ENCODE measurements around the gene AHNAK2.

Gene AHNAK2

GRCh38 chr14:104991896-104992230, 13.7 kb upstream of the AHNAK2 start:
- DNase-seq (ENCODE audit: low read depth): no peak
- no peak overlapping the region for H3K4me3 ChIP-seq (ENCODE audit: low read depth, low read length)

GRCh38 chr14:104989951-104990303, 11.8 kb upstream of the AHNAK2 start:
- DNase-seq (ENCODE audit: low read depth): no peak
- H3K4me3 ChIP-seq (ENCODE audit: low read depth, low read length): no peak overlapping the region

- H3K4me3 ChIP-seq (ENCODE audit: low read depth, low read length): no peak overlapping the region
- DNase-seq (ENCODE audit: low read depth): no peak
Observed at GRCh38 chr14:104989236-104989950, 11.2 kb upstream of the AHNAK2 start.

GRCh38 chr14:104986487-104987164, 8.5 kb upstream of the AHNAK2 start:
- H3K4me3 ChIP-seq (ENCODE audit: low read depth, low read length): peak overlapping the region; percentile 79
- DNase-seq (ENCODE audit: low read depth): no peak

GRCh38 chr14:104985675-104986486, 7.7 kb upstream of the AHNAK2 start, which contains the start of gene CLBA1:
Gene CLBA1 (plus strand): TSS chr14:104985788. CDS start chr14:104986432, 644 bp downstream.
- peak within 1 kb of the TSS; percentile 79 for H3K4me3 ChIP-seq (ENCODE audit: low read depth, low read length)
- peak; percentile 69 for DNase-seq (ENCODE audit: low read depth)

- no peak for DNase-seq (ENCODE audit: low read depth)
- no peak overlapping the region for H3K4me3 ChIP-seq (ENCODE audit: low read depth, low read length)
Observed at GRCh38 chr14:104984056-104984894, 6.1 kb upstream of the AHNAK2 start.

GRCh38 chr14:104983231-104983721, 5.1 kb upstream of the AHNAK2 start:
- no peak for DNase-seq (ENCODE audit: low read depth)
- no peak overlapping the region for H3K4me3 ChIP-seq (ENCODE audit: low read depth, low read length)

- DNase-seq (ENCODE audit: low read depth): no peak
- H3K4me3 ChIP-seq (ENCODE audit: low read depth, low read length): no peak overlapping the region
Observed at GRCh38 chr14:104982548-104983230, 4.5 kb upstream of the AHNAK2 start.

- H3K4me3 ChIP-seq (ENCODE audit: low read depth, low read length): no peak overlapping the region
- peak; percentile 31 for DNase-seq (ENCODE audit: low read depth)
Observed at GRCh38 chr14:104981699-104982541, 3.7 kb upstream of the AHNAK2 start.

- DNase-seq (ENCODE audit: low read depth): no peak
Observed at GRCh38 chr14:104980611-104981531, 2.7 kb upstream of the AHNAK2 start.

GRCh38 chr14:104979758-104980610, 1.8 kb upstream of the AHNAK2 start:
- DNase-seq (ENCODE audit: low read depth): no peak

More at GRCh38 chr14:104980611-104981531, 2.7 kb upstream of the AHNAK2 start:
- H3K4me3 ChIP-seq (ENCODE audit: low read depth, low read length): no peak overlapping the region

GRCh38 chr14:104978746-104979691, 845 bp upstream of the AHNAK2 start:
- DNase-seq (ENCODE audit: low read depth): no peak
- H3K4me3 ChIP-seq (ENCODE audit: low read depth, low read length): peak overlapping the region; percentile 52

More at GRCh38 chr14:104979758-104980610, 1.8 kb upstream of the AHNAK2 start:
- H3K4me3 ChIP-seq (ENCODE audit: low read depth, low read length): no peak overlapping the region

- peak overlapping the region; percentile 51 for H3K4me3 ChIP-seq (ENCODE audit: low read depth, low read length)
- DNase-seq (ENCODE audit: low read depth): no peak
Observed at GRCh38 chr14:104977008-104977680, 1.0 kb downstream of the AHNAK2 start.

GRCh38 chr14:104976198-104977007, 1.8 kb downstream of the AHNAK2 start:
- peak overlapping the region; percentile 51 for H3K4me3 ChIP-seq (ENCODE audit: low read depth, low read length)
- no peak for DNase-seq (ENCODE audit: low read depth)
